ENCODE measurements around the gene SLC35F3. TPM values are rescaled to one million over a fixed set of nuclear protein-coding genes. Genes with fewer than 3 reads are reported as not detected.

Gene SLC35F3
- total RNA-seq = 0.12 and 0.22 TPM in 2 replicates

DNA sequence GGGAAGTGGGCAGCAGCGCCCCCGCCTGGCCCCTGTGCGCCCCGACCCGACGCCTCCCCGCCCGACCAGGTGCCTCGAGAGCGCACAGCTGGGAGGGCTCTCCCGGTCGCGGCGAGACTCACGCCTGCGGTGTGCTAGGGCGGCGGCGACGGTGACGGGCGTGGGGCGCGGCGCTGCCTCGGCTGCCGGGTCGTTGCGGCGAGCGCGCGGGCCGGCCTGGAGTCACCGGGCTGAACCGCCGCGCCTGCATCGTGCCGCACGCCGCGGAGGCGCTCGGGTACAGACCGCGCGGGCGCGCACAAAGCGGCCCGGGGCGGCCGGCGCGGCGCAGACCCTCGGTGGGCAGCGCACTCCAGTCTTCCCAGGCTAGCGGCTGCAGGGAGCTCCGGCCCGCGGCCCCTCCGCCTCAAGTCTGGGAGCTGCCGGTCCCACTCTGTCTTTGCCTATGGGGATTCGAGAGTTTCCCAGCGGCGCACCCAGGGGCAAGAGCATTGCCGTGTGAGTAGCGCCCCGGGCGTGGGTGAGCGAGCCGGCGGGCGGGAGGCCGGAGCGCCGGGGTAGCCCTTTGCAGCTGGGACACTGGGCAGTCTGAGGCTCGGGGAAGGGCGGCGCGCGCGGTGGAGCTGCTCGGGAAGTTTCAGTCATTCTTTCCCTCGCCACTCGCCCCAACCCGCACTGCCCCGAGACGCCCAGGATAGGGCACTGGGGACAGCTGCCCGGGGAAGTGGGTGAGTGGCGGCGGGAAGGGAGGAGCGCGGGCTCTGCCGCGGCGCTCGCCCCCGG, at the start of gene SLC35F3:
Gene SLC35F3, plus strand, starts transcription at position 44 of the 783 bp plus-strand sequence.

DNA sequence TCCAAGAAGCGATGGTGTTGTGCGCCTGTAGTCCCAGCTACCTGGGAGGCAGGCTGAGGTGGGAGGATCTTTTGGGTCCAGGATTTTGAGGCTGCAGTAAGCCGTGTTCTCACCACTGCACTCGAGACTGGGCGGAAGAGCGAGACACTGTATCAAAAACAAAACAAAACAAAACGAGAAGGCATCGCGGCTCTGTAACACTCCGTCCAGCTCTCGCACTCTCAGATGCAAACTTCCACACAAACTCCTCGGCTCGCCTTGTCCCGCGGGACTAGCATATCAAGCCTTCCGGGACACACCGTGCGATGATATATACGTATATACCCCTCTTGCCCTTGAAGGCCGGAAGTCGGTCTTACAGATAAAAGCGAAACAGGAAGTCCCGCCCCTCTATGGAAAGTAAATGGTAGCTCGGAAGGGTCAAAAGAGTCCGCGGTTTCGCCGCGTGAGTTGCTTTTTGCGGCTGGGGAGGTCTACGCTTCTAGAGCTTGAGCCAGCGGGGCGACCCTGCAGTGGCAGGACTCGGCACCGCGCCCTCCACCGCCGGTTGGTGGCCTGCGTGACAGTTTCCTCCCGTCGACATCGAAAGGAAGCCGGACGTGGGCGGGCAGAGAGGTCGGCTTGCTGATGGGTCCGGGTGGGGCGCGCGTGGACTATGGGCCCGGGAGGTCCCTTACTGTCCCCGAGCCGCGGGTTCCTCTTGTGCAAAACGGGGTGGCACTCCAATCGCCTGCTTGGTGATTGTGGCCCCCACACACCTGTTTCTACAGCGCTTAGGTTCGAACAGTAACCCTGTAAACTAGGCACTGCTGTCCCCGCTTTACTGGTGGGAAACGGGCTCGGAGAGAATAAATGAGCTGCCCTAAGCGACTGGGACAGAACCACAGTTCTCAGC, 468.8 kb downstream of the SLC35F3 start, which contains the start of gene COA6:
Gene COA6, plus strand, starts transcription at position 393 of the 895 bp plus-strand sequence. Its CDS starts 11 bp downstream, at position 404.

Measured in uterine smooth muscle cell (primary cell).